Epithelial cell of esophagus (primary cell): Measurements from ENCODE around the gene PSEN2.

Source experiments
- DNase-seq: peaks from one replicate; pipeline ENCODE4 v3.0.0; 2010; ENCODE audit warnings: low read depth
- H3K4me3 ChIP-seq: 2 replicates; pipeline ENCODE4 v1.5.1; 2011; ENCODE audit warnings: mild to moderate bottlenecking, low read length, control low read depth
- TF ChIP-seq, protein P1 (sequence below): IDR thresholded peaks from 2 replicates; pipeline ENCODE4 v1.5.1; 2011; ENCODE audit warnings: low read depth, mild to moderate bottlenecking, low read length, control low read depth, inconsistent platforms; ENCODE audit not compliant: insufficient read depth; ENCODE audit errors: missing control alignments

Gene PSEN2

DNA sequence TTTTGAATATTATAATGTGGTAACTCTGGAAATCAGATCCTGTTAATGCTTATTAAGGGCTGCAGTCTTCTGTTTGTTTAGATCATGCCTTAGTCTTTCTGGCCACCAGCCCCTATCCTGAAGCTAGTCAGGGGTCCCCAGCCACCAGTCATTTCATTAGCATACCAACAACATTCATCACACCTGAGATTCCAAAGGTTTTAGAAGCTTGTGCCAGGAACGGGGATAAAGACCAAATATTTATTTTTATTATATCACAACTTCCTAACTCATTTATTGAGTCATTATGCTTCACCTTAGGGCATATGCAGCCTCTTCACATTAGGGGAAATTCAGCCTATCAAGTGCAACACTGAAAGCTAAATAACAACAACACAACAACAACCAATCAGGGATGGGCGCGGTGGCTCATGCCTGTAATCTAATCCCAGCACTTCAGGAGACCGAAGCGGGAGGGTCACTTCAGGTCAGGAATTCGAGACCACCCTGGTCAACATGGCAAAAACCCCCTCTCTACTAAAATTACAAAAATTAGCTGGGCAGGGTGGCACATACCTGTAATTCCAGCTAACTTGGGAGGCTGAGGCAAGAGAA, 2.9 kb upstream of the PSEN2 start:
- TF ChIP-seq, protein P1, sequence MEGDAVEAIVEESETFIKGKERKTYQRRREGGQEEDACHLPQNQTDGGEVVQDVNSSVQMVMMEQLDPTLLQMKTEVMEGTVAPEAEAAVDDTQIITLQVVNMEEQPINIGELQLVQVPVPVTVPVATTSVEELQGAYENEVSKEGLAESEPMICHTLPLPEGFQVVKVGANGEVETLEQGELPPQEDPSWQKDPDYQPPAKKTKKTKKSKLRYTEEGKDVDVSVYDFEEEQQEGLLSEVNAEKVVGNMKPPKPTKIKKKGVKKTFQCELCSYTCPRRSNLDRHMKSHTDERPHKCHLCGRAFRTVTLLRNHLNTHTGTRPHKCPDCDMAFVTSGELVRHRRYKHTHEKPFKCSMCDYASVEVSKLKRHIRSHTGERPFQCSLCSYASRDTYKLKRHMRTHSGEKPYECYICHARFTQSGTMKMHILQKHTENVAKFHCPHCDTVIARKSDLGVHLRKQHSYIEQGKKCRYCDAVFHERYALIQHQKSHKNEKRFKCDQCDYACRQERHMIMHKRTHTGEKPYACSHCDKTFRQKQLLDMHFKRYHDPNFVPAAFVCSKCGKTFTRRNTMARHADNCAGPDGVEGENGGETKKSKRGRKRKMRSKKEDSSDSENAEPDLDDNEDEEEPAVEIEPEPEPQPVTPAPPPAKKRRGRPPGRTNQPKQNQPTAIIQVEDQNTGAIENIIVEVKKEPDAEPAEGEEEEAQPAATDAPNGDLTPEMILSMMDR: no peak
- no peak overlapping the region for H3K4me3 ChIP-seq
- peak; percentile 41 for DNase-seq

DNA sequence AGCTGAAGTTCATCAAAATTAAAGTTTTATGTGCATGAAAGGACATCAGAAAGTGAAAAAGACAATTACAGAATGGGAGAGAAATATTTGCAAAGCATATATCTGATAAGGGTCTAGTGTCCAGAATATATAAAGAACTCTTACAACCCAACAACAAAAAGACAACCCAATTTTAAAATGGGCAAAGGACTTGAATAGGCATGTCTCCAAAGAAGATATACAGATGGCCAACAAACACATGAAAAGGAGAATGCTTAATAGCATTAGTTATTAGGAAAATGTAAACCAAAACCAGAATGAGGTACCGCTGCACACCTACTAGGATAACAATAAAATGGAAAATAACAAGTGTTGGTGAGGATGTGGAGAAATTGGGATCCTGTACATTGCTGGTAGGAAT, 1.7 kb upstream of the PSEN2 start:
- TF ChIP-seq, protein P1: no peak
- no peak overlapping the region for H3K4me3 ChIP-seq
- DNase-seq: no peak

DNA sequence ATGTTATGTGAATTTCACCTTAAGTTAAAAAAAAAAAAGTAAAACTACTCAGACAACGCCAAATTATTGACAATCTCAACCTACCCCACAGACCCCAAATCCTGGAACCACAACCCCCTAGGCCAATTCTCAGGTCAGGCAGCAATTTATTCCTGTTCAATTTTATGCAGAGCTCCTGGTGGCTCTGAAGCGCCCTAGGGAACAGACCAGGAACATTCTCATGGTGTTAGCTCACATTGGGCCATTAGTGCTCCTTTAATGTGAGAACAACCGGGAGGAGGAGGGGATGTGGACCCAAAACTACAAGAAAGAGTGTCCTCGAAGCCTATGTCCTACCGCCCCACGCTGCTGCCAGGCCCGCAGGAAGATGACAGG, 403 bp upstream of the PSEN2 start:
- peak overlapping the region; percentile 34 for H3K4me3 ChIP-seq
- TF ChIP-seq, protein P1: no peak
- DNase-seq: peak; percentile 28

GRCh38 chr1:226871636-226872327, 1.4 kb downstream of the PSEN2 start:
- peak overlapping the region; percentile 48 for H3K4me3 ChIP-seq
- DNase-seq: no peak
- TF ChIP-seq, protein P1: no peak

DNA sequence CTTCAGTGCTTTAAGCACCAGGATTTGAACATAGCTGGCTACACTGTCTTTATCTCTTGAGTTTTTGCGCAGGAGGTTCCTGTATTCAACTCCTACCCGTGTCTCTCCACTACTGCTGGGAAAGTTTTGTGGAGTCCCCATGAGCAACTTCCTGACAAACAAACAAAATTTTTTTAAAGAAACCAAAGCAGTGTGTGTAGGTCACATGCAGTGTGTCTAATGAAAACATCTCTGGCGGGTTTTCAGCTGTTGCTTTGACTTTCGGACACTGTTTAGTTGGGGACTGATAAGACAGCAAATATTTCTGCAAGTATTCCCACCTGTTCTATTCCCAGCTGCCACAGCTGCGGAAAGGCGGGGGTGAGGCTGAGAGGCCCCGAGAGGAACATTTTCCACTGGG, 2.0 kb downstream of the PSEN2 start:
- no peak overlapping the region for H3K4me3 ChIP-seq
- TF ChIP-seq, protein P1: no peak
- DNase-seq: no peak

- no peak for DNase-seq
- H3K4me3 ChIP-seq: no peak overlapping the region
- TF ChIP-seq, protein P1: no peak
Measured at GRCh38 chr1:226873771-226874578, 3.6 kb downstream of the PSEN2 start.
